HG02610 (cell line): ENCODE results near the gene SLC41A3.
"Not testable (repeated sequence)": the region's sequence is repeated elsewhere in the genome, so short reads cannot be mapped to it uniquely, and the experiment has no call there.

Experiments
- ATAC-seq: cut with Tn5 transposase; IDR thresholded peaks from one replicate; pipeline ENCODE4 v1.9.1; 2021; ENCODE audit warnings: mild to moderate bottlenecking, moderate library complexity; ENCODE audit not compliant: unreplicated experiment

The SLC41A3 gene

DNA sequence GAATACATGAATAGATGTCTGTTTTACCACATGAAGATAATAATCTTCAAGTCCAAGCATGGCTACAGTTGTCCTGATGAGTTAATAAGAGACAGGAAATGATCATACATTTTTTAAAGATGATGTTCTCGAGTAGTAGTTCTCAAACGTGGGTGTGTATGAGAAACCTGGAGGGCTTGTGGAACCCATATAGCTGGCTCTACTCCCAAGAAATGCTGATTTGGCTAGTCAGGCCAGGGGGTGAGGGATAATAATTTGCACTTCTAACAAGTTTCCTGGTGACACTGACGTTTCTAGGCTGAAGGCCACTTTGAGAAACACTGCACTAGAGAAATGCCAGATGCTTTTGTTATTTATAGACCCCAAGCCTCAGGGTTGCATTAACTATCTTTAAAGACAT, 78.0 kb downstream of the SLC41A3 start:
- ATAC-seq = no peak

DNA sequence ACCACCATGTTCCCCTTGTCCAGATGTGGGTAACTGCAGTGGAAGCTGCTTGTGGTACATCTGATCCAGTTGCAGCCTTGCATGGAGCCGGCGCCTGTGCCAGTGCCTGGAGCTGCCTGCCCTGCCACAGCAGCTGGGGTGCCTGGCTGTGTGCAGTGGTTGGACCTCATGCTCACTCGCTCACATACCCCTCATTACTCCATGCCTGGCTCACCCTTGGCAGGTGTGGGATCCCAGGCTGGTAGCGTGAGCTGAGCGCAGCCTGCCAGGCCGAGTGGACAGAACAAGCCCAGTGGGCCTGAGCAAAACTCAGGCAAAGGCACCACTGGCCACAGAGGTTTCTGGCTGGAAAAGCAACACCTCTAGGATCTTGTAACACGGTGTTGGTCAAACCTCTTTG, 79.2 kb downstream of the SLC41A3 start:
- no peak for ATAC-seq

- no peak for ATAC-seq
Measured at GRCh38 chr3:126004217-126004616, 79.7 kb downstream of the SLC41A3 start.

DNA sequence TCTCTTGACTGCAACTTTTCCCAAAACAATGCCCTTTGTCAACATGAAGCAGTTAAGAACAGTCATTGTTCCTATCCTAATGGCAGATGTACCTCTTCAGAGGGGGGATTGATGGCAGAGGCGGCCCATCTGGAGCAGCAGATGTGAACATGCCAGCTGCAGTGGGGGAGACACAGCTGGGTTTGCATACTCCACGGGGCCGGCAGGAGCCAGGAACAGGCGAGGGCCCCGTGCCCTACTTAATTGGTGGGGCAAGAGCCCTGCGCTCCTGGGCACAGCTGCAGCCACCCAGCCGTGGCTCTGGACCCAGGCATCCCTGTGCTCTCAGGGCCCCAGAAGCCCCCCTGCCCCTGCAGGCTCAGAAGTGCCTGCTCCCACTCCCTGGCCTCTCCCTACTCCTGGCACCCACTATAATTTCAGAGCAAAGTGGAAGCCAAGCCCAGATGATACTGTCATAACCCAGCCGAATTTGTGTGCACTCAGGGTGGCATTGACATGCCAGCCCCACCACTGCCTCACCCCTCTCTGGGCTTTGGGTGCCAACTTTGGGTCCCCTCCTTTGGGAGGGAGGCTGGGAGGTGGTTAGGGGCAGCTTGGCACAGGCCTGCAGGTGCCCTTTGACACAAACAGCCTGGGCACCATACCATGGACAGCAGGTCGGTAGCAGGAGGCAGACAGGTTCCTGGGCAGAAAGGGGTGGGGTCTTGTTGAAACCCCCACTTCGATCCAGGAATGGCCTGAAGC, 80.3 kb downstream of the SLC41A3 start:
- ATAC-seq = no peak

DNA sequence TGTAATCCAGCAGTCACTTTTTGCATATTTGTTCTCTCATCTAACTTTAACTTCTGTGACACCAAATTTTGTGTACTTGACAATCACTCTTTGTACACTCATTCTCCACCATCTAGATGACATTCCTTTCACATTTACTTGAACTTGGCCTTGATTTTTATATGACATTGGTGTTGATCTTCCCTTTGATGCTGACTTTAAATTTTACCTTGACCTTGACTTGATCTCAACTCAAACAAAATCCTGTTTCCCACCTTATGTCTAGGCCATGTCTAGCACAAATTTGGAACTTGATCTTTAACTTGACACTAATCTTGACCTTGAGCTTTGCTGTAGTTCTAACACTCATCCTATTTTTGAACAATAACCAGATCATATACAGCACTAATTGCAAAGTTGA, 81.7 kb downstream of the SLC41A3 start:
- ATAC-seq = no peak

- ATAC-seq = not testable (repeated sequence)
Measured at GRCh38 chr3:125996751-125997150, 87.2 kb downstream of the SLC41A3 start.

GRCh38 chr3:125990253-125990970, 93.5 kb downstream of the SLC41A3 start:
- ATAC-seq = peak; percentile 90

DNA sequence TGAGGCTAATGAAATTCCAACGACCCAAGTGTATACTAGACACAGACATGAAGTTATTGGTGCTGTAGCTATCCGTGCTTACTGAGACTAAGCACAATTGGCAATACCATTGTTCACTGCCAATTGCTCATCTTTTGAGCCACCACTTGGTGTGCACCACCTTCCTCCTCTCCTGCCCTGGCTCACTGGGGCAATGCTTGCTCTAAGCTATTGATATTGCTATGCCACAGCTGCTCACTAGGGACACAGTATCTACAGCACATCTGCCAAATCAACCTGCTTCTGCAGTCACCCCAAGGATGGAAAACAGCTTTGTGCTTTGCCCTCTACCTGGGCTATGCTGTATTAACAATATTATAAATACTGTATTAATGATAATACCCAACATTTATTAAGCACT, 99.0 kb downstream of the SLC41A3 start:
- ATAC-seq = not testable (repeated sequence)

DNA sequence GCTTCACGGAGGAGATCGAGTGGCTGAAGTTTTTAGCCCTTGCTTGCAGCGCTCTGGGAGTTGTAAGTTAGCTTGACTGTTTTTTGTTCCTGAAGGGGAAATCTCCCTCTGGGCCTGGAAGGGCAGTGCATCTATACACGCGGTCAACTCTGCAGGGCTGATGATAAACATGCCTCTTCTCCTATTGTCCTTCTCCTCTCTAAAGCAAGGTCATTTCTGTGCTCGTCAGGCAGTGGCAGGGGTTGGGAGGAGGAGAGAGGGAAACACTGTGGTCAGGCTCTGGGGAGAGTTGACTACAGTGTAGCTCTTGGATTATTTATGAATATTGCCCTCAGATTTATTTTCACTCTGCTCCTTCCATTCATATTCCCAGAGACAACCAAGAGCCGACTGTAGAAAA, 106.8 kb downstream of the SLC41A3 start:
- not testable (repeated sequence) for ATAC-seq

DNA sequence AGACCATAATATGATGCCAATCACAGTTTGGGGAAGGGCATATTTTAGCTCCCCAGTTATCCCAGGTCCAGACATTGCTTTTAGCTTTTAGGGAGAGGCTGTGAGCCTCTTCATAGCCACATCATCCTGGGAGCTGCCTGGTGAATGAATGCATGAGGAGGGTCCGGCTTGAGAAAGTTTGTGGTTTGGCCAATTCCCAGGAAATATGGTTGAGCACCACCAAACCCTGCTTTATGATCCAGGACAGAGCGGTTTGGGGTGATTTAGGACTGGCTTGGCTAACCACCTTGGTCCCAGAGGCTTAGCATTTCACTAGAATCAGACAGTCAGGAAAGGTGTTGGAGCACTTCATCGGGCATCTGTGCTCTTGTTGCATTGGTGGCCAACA, 107.9 kb downstream of the SLC41A3 start:
- not testable (repeated sequence) for ATAC-seq

GRCh38 chr3:125975245-125976002, 108.5 kb downstream of the SLC41A3 start:
- ATAC-seq = not testable (repeated sequence)

DNA sequence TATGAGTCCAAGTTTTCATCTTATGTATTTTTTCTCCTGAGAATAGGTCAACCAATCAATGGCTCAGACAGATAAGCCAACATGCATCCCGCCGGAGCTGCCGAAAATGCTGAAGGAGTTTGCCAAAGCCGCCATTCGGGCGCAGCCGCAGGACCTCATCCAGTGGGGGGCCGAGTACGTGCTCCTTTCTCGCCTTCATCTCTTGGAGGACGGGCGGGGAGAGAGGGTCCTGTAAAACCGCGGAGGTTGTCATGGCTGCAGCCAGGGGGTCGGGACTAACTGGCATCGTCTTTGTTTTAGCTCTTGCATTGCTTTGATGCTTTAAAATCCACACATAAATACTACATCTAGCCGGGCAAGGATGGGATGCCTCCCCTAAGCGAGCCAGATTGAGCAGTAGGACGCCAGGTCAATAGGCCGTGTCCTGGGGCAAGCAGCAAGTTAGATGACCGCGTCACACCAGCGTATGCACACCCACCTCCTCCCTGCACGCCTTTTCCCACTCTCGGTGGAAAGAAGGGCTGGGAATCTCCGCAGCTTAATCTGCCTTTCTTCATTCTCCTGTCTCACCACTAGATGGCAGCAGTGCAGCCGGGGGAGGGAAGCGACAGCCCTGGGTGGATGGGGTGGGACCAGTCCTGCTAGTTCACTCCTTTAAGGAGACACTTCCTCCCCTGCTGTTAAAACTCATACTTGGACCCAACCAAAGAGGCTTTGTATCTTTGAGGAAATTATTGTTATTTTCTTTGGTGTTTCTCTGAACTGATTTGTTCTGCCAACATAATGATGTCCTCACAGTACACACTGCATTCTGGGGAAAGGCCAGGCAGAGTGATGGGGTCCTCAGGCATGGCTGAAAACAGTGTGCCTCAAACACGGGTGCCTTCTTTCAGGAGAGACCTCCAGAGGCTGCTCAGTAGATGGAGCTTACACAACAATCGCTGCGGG, 111.7 kb downstream of the SLC41A3 start:
- ATAC-seq = peak; percentile 61

DNA sequence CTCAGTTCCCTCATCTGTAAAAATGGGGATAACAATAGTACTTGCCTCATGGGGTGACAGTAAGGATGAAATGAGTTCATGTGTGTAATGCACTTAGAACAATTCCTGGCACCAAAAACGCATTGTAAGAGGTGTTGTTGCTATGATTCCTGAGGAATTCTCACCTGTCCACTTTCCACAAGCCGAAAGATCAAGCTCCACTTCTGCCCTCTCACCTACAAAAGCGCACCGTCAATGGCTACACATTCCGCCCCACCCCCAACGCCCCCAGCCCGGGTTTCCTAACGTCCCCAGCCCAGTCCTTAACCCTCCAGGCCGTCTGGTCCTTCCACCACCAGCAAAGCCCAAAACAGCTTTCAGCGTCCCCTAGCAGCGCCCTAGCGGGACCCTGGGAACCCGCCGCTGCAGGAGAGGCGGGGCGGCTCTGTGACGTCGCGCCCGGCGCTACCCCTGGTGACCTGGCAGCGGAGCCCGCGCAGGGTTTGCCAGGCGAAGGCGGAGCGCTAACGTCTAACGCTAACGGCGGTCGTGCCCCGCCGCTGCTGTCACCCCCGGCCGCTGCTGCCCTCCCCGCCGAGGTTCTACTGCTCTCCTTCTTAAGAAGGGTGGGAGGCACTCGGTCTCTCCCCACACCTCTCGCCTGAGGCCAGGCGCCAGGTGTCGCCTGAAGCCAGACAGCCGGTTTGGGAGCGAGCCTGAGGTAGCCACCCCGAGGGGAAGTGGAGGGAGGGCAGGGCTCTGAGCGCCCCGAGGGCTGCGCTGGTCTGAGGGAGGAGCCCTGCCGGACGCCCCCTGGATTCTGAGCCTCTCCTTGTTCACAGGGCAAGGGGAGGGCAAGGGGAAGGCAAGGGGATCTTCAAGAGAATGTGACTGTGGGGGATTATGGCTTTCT, 115.0 kb downstream of the SLC41A3 start, which contains the start of gene ROPN1B:
TSS of gene ROPN1B (plus strand) at position 478 of the 892 bp plus-strand sequence. CDS start 2,877 bp downstream, outside the sequence.
- ATAC-seq = not testable (repeated sequence)

DNA sequence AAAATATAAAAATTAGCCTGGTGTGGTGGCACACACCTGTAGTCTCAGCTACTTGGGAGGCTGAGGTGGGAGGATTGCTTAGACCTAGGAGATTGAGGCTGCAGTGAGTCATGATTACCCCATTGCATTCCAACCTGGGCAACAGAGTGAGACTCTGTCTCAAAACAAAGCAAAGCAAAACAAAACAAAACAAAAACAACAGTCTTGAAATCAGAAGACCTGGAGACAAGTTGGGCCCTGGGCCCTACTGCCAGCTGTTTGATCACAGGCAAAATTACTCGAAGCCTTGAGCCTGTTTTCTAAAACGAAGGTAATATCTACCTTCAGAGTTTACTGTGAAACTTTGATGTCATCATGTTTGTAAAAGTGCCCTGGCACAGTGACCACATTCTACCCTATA, 115.8 kb downstream of the SLC41A3 start:
- not testable (repeated sequence) for ATAC-seq

DNA sequence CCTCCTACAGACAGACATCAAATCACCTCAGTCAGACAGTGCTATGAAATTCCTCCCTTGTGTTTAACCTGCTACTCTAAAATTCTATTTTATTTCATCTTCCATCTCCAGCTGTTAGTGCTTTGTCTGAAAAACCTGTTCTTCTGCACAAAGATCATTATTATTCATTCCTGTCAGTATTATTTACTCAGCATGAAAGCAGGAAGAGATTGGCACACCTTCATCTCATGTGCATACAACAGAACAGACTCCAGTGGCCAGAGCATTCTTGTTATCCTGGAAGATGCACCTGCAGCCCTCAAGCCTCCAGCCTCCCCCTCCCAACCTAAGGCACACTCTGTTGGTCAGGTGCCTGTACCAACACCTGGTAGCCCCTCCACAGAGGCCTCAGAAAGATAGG, 116.8 kb downstream of the SLC41A3 start:
- ATAC-seq = no peak

GRCh38 chr3:125965505-125965904, 118.4 kb downstream of the SLC41A3 start:
- ATAC-seq = no peak

GRCh38 chr3:125963834-125964233, 120.1 kb downstream of the SLC41A3 start:
- ATAC-seq = not testable (repeated sequence)

DNA sequence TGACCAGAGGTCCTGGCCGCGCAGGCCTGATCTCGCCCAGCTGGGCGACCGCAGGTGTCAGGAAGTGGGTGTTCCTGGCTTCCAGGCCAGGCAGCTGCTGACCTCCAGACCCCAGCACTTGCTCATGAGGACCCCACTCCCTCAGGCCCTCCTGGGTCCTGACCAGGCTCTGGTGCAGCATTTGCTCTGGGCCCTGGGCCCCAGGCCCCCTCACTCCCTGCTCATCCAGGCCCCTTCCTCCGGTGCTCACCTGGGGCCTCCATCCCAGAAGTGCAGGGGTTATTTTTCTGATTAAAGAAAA, 122.7 kb downstream of the SLC41A3 start:
- ATAC-seq = no peak

DNA sequence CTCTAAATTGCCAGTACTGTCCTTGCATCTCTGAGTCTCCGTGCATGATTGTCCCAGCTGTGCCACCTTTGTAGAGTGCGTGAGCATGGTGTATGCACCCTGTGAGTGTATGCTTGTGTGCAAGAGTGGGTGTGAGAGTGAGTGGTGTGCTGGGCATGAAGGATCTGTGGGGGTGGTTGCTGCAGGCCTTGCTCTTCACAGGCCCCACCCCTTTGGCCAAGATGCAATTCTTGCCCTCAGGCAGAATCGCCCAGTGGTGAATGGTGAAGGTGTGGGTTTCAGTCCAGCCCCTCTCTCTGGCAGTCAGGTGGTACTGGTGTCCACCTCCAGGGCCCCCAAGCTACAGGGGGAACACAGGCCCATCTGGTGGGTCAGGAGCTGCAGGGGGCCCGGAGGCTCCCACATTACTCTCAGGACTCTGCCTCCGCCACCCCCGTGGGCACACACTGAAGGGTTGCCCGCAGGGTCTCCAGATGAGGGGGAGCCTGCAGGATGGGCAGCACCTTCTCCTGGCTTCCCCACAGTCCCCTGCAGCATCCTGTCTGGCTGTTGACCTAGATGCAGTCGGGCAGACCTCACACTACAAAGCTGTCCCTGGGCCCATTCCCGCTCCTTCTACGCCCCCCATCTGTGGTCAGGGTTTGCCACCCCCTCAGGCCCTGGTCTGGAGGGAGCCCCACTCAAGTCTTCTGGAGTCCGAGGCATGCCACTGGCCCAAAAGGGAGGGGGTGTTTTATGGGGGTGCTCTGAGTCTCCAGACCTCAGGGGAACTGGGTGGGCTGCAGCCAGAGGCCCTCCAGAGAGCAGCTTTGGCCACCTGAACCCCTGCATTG, 123.3 kb downstream of the SLC41A3 start:
- ATAC-seq = no peak
